Measurements from ENCODE around the gene CLPSL2. TPM values are rescaled to one million over a fixed set of nuclear protein-coding genes. Genes with fewer than 3 reads are reported as not detected.

CLPSL2 gene
- total RNA-seq, 4 donors from 2014 or later, result not detected

- Histone ChIP-seq H3K27me3 (no peaks in the 10 kb centered on the region), H3K27ac (no peak overlapping the region), H3K36me3 (no peaks in the 10 kb centered on the region), H3K9me3 (no peaks in the 10 kb centered on the region), H3K4me1 (no peaks in the 10 kb centered on the region), H3K4me3 (no peak overlapping the region)
- no peak for DNase-seq
- TF ChIP-seq CTCF (IDR thresholded peaks at IDR 0.05), result no peak
- TF ChIP-seq POLR2A (IDR thresholded peaks at IDR 0.05), result no peak
These were observed 34.7 kb downstream of the CLPSL2 start for GRCh38 chr6:35810971-35811698.

DNA sequence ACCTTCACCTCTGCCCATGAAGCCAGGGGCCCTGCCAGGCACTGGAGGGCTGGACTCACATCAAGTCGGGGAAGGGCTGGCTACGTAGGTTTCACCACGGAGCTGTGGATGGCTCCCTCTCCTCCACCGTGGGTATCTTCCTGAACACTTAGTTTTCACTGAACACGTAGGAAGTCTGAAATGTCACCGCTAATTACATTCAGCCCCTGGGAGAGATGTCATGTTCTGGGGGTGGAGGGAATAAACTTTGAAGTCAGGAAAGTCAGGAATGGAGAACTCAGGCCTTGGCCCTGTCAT, 35.2 kb downstream of the CLPSL2 start:
- TF ChIP-seq CTCF (IDR thresholded peaks at IDR 0.05) (no peak), POLR2A (IDR thresholded peaks at IDR 0.05) (no peak)

DNA sequence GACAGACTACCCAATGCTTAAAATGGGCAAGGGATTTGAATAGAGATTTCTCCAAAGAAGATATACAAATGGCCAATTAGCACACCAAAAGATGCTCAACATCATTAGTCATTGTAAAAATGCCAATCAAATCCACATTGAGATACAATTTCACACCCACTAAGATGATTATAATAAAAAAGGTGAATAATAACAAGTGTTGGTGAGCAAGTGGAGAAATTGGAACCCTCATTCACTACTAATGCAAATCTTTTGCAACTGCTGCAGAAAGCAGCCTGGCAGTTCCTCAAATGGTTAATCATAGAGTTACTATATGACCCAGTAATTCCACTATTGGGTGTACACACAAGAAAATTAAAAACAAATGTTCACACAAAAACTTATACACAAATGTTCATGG, 41.1 kb downstream of the CLPSL2 start:
- H3K9me3 ChIP-seq, result no peaks in the 10 kb centered on the region
- no peak for DNase-seq
- no peak overlapping the region for H3K27ac ChIP-seq
- no peaks in the 10 kb centered on the region for H3K4me1 ChIP-seq
- TF ChIP-seq POLR2A (IDR thresholded peaks at IDR 0.05) (no peak), CTCF (IDR thresholded peaks at IDR 0.05) (no peak)
- H3K27me3 ChIP-seq, result no peaks in the 10 kb centered on the region
- no peak overlapping the region for H3K4me3 ChIP-seq
- H3K36me3 ChIP-seq, result no peaks in the 10 kb centered on the region

More for the DNA sequence above, 35.2 kb downstream of the CLPSL2 start:
- no peak overlapping the region for H3K27ac ChIP-seq
- no peaks in the 10 kb centered on the region for H3K9me3 ChIP-seq
- no peak for DNase-seq
- no peaks in the 10 kb centered on the region for H3K4me1 ChIP-seq
- no peaks in the 10 kb centered on the region for H3K36me3 ChIP-seq
- H3K4me3 ChIP-seq, result no peak overlapping the region
- H3K27me3 ChIP-seq, result no peaks in the 10 kb centered on the region

GRCh38 chr6:35823601-35824000, 47.2 kb downstream of the CLPSL2 start:
- Histone ChIP-seq H3K27ac (no peak overlapping the region), H3K27me3 (no peaks in the 10 kb centered on the region)
- no peak for TF ChIP-seq CTCF (IDR thresholded peaks at IDR 0.05)
- no peak for TF ChIP-seq POLR2A (IDR thresholded peaks at IDR 0.05)

GRCh38 chr6:35824552-35825192, 48.3 kb downstream of the CLPSL2 start:
- Histone ChIP-seq H3K4me3 (no peak overlapping the region), H3K27ac (no peak overlapping the region), H3K36me3 (no peaks in the 10 kb centered on the region), H3K9me3 (no peaks in the 10 kb centered on the region), H3K27me3 (no peaks in the 10 kb centered on the region), H3K4me1 (no peaks in the 10 kb centered on the region)
- TF ChIP-seq CTCF (IDR thresholded peaks at IDR 0.05) (no peak), POLR2A (IDR thresholded peaks at IDR 0.05) (no peak)
- DNase-seq, result no peak

More at GRCh38 chr6:35823601-35824000, 47.2 kb downstream of the CLPSL2 start:
- no peak for DNase-seq
- Histone ChIP-seq H3K4me3 (no peak overlapping the region), H3K9me3 (no peaks in the 10 kb centered on the region), H3K4me1 (no peaks in the 10 kb centered on the region), H3K36me3 (no peaks in the 10 kb centered on the region)

Other genes starting within 250 kb of the CLPSL2 start
- gene FKBP5, start 87.7 kb upstream of the CLPSL2 start, total RNA-seq, result 100 to 1,000 TPM; 247 to 296 (median 275) TPM
- 1 to 10 TPM in 2 of 4 donors, not detected in 2; 1.3 to 2.7 TPM for gene ARMC12, start 39.6 kb upstream of the CLPSL2 start, total RNA-seq
- not detected for gene CLPSL1, start 4.4 kb downstream of the CLPSL2 start, total RNA-seq
- gene CLPS, start 20.7 kb downstream of the CLPSL2 start, total RNA-seq, result not detected
- not detected for gene LHFPL5, start 28.8 kb downstream of the CLPSL2 start, total RNA-seq
- gene SRPK1, start 144.5 kb downstream of the CLPSL2 start, total RNA-seq, result 100 to 1,000 TPM in 2 of 4 donors, 10 to 100 TPM in 2; 72.4 to 137 (median 112) TPM
- 1 to 10 TPM in 1 of 4 donors, not detected in 3; 1.7 TPM for gene SLC26A8, start 248.0 kb downstream of the CLPSL2 start, total RNA-seq

Measured in Peyer's patch (tissue), 4 donors.